ENCODE data around the gene HINT3. TPM values are rescaled to one million over a fixed set of nuclear protein-coding genes. Genes with fewer than 3 reads are reported as not detected.

Gene HINT3
- polyA plus RNA-seq, 1 donor from 2014 or later: 72.2 TPM

DNA sequence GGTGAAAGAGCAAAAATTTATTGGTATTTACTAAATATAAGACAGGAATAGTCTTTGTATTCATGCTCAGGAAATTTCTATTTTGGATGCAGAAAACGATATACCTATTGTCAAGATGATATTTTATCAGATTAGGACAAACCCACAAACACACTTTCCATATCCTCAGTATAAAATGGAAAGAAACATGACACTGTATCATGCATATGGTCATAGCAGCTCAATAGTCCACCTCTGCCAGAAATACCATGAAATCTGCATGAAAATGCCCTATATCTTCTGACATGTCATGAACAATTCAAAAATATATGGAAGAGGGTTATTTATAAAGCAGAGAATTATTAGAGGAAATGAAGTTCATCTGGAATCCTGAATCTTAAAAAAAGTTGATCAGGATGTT is 11.7 kb upstream of the HINT3 start:
- H3K27ac ChIP-seq (ENCODE audit: low read length): no peak overlapping the region
- TF ChIP-seq, protein P1, sequence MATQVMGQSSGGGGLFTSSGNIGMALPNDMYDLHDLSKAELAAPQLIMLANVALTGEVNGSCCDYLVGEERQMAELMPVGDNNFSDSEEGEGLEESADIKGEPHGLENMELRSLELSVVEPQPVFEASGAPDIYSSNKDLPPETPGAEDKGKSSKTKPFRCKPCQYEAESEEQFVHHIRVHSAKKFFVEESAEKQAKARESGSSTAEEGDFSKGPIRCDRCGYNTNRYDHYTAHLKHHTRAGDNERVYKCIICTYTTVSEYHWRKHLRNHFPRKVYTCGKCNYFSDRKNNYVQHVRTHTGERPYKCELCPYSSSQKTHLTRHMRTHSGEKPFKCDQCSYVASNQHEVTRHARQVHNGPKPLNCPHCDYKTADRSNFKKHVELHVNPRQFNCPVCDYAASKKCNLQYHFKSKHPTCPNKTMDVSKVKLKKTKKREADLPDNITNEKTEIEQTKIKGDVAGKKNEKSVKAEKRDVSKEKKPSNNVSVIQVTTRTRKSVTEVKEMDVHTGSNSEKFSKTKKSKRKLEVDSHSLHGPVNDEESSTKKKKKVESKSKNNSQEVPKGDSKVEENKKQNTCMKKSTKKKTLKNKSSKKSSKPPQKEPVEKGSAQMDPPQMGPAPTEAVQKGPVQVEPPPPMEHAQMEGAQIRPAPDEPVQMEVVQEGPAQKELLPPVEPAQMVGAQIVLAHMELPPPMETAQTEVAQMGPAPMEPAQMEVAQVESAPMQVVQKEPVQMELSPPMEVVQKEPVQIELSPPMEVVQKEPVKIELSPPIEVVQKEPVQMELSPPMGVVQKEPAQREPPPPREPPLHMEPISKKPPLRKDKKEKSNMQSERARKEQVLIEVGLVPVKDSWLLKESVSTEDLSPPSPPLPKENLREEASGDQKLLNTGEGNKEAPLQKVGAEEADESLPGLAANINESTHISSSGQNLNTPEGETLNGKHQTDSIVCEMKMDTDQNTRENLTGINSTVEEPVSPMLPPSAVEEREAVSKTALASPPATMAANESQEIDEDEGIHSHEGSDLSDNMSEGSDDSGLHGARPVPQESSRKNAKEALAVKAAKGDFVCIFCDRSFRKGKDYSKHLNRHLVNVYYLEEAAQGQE (IDR thresholded peaks at IDR 0.05; ENCODE audit: borderline replicate concordance): no peak
- TF ChIP-seq EZH2 (IDR thresholded peaks at IDR 0.05; ENCODE audit: borderline replicate concordance, insufficient read depth, low read length, poor library complexity, severe bottlenecking): no peak
- no peak for TF ChIP-seq POLR2AphosphoS5 (IDR thresholded peaks at IDR 0.05)
- no peak for TF ChIP-seq RAD21 (conservative IDR thresholded peaks at IDR 0.05)
- TF ChIP-seq EP300 (conservative IDR thresholded peaks at IDR 0.05; ENCODE audit: poor library complexity, severe bottlenecking): no peak
- TF ChIP-seq, protein P2, sequence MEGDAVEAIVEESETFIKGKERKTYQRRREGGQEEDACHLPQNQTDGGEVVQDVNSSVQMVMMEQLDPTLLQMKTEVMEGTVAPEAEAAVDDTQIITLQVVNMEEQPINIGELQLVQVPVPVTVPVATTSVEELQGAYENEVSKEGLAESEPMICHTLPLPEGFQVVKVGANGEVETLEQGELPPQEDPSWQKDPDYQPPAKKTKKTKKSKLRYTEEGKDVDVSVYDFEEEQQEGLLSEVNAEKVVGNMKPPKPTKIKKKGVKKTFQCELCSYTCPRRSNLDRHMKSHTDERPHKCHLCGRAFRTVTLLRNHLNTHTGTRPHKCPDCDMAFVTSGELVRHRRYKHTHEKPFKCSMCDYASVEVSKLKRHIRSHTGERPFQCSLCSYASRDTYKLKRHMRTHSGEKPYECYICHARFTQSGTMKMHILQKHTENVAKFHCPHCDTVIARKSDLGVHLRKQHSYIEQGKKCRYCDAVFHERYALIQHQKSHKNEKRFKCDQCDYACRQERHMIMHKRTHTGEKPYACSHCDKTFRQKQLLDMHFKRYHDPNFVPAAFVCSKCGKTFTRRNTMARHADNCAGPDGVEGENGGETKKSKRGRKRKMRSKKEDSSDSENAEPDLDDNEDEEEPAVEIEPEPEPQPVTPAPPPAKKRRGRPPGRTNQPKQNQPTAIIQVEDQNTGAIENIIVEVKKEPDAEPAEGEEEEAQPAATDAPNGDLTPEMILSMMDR (IDR thresholded peaks at IDR 0.05; ENCODE audit: poor library complexity, severe bottlenecking): no peak
- no peak for TF ChIP-seq MXI1 (conservative IDR thresholded peaks at IDR 0.05; ENCODE audit: poor library complexity, severe bottlenecking)
- TF ChIP-seq SMC3 (conservative IDR thresholded peaks at IDR 0.05; ENCODE audit: poor library complexity): no peak
- TF ChIP-seq TAF1 (IDR thresholded peaks at IDR 0.05; ENCODE audit: low read depth): no peak
- no peaks in the 10 kb centered on the region for H3F3A ChIP-seq (ENCODE audit: insufficient read depth, low read length, poor library complexity, severe bottlenecking)
- H3K4me2 ChIP-seq (ENCODE audit: low read length): no peak overlapping the region
- H3K79me2 ChIP-seq (replicated peaks; ENCODE audit: insufficient read depth, low read length): no peaks in the 10 kb centered on the region
- H2AFZ ChIP-seq (ENCODE audit: low read depth, low read length): no peak overlapping the region
- no peaks in the 10 kb centered on the region for H3K9me2 ChIP-seq (ENCODE audit: insufficient read depth, low read length)
- no peaks in the 10 kb centered on the region for H3K36me3 ChIP-seq (ENCODE audit: insufficient read depth, low read length)
- no peaks in the 10 kb centered on the region for H4K20me1 ChIP-seq (ENCODE audit: insufficient read depth)
- no peak overlapping the region for H3K9ac ChIP-seq (ENCODE audit: low read length)
- no peaks in the 10 kb centered on the region for H3K27me3 ChIP-seq (ENCODE audit: insufficient read depth, low read depth, low read length)
- no peaks in the 10 kb centered on the region for H3K9me3 ChIP-seq (ENCODE audit: low read length)
- no peak overlapping the region for H3K4me3 ChIP-seq (ENCODE audit: low read length)

DNA sequence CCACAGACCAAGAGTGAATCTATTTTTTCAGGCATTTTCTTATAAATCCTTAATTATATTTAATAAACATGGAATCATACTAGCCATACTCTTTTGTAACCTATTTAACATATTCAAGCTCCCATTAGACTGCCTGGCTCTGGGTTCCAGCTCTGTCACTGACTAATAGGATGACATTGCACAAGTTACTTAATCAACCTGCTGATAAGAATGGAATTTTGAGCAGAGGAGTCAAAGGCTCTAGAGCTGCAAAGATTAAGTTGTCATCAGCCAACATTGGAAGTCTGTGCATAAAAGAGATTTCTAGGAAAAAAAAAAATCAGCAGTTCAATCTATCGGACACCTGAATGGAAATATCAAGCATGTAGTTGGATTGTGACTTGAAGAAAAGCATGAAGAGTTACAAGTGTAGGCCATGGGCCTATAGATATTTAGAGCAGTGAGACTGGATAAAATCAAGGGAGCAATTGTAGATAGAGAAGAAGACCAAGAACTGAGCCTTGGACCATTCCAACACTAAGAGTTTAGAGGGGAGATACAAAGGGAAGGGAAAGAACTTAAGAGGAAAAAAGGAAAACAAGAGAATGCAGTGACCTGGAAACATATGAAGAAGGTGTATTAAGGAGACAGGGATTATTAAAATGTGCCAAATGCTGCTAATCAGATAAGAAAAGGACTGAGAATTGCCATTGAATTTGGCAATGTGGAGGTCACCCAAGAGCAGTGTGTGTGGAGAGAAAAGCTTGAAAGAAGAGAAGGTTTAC is 11.0 kb upstream of the HINT3 start:
- no peak overlapping the region for H3K9ac ChIP-seq (ENCODE audit: low read length)
- H2AFZ ChIP-seq (ENCODE audit: low read depth, low read length): no peak overlapping the region
- no peaks in the 10 kb centered on the region for H3F3A ChIP-seq (ENCODE audit: insufficient read depth, low read length, poor library complexity, severe bottlenecking)

More for the DNA sequence above, 11.0 kb upstream of the HINT3 start:
- Histone ChIP-seq H3K79me2 (replicated peaks; ENCODE audit: insufficient read depth, low read length) (no peaks in the 10 kb centered on the region), H3K9me2 (ENCODE audit: insufficient read depth, low read length) (no peaks in the 10 kb centered on the region), H3K36me3 (ENCODE audit: insufficient read depth, low read length) (no peaks in the 10 kb centered on the region), H3K27ac (ENCODE audit: low read length) (no peak overlapping the region), H3K4me3 (ENCODE audit: low read length) (no peak overlapping the region), H4K20me1 (ENCODE audit: insufficient read depth) (no peaks in the 10 kb centered on the region), H3K4me2 (ENCODE audit: low read length) (no peak overlapping the region), H3K9me3 (ENCODE audit: low read length) (no peaks in the 10 kb centered on the region), H3K27me3 (ENCODE audit: insufficient read depth, low read depth, low read length) (no peaks in the 10 kb centered on the region)
- TF ChIP-seq SMC3 (conservative IDR thresholded peaks at IDR 0.05; ENCODE audit: poor library complexity) (no peak), EP300 (conservative IDR thresholded peaks at IDR 0.05; ENCODE audit: poor library complexity, severe bottlenecking) (no peak), MXI1 (conservative IDR thresholded peaks at IDR 0.05; ENCODE audit: poor library complexity, severe bottlenecking) (no peak), EZH2 (IDR thresholded peaks at IDR 0.05; ENCODE audit: borderline replicate concordance, insufficient read depth, low read length, poor library complexity, severe bottlenecking) (no peak), RAD21 (conservative IDR thresholded peaks at IDR 0.05) (no peak), POLR2AphosphoS5 (IDR thresholded peaks at IDR 0.05) (no peak), TAF1 (IDR thresholded peaks at IDR 0.05; ENCODE audit: low read depth) (no peak)
- TF ChIP-seq, protein P2 (IDR thresholded peaks at IDR 0.05; ENCODE audit: poor library complexity, severe bottlenecking): no peak
- TF ChIP-seq, protein P1 (IDR thresholded peaks at IDR 0.05; ENCODE audit: borderline replicate concordance): no peak

Data from neural cell (in vitro differentiated cells).